ENCODE results near the gene TSPAN5.
A peak's percentile ranks its signal among the peaks of the same experiment; 100 is the strongest.

The TSPAN5 gene

GRCh38 chr4:98517218-98518021, 141.0 kb downstream of the TSPAN5 start:
- DNase-seq (ENCODE audit: low read depth in 2 of 2), result no peak

DNA sequence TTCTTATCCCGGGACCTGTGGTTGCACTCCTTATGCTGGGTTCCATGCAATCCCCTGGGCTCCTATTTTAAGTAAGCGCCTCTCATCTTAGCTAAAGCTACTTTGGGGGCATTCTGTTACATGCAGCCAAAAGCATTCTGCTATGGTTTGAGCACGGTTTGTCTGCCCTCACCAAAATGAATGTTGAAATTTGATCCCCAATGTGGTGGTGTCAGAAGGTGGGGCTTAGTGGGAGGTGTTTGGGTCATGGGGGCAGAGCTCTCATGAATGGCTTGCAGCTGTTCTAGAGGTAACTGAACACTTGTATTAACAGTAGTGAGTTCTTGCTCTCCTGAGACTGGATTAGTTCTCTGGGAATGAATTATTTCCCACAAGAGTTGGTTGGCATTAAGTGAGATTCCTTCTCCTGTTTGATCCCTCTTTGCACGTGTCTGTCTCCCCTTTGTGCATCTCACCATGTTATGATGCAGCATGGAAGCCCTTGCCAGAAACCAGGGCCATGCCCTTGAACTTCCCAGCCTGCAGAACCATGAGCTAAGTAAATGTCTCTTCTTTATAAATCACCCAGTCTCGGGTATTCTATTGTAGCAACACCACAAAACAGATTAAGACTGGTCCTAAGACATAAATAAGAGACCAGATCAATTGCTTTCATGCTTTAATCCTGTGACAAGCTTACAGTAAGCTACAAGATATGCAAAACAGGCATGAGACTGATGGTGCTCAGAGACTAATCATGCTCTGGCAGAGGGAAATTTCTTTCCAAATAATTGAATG, 141.8 kb downstream of the TSPAN5 start:
- no peak for DNase-seq (ENCODE audit: low read depth in 2 of 2)

DNA sequence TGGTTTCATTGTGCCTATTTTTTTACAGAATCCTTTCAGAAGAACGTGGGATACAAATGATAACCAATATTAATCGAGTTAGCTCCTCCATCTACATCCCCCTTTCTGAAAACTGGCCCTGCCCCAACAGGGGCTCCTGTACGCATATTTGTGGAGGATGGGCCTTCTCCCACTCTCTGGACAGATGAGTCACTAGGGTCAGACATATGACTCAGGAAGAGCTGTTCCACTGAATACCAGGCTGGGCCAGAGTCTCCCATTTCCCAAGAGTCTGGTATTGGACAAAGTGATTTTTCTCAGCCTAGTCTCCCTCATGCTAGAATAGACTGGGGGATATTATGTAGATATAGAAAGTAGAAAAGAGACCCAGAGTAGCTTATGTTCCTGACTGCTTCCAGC, 142.4 kb downstream of the TSPAN5 start:
- no peak for DNase-seq (ENCODE audit: low read depth in 2 of 2)

GRCh38 chr4:98515470-98515809, 143.0 kb downstream of the TSPAN5 start:
- no peak for DNase-seq (ENCODE audit: low read depth in 2 of 2)

DNA sequence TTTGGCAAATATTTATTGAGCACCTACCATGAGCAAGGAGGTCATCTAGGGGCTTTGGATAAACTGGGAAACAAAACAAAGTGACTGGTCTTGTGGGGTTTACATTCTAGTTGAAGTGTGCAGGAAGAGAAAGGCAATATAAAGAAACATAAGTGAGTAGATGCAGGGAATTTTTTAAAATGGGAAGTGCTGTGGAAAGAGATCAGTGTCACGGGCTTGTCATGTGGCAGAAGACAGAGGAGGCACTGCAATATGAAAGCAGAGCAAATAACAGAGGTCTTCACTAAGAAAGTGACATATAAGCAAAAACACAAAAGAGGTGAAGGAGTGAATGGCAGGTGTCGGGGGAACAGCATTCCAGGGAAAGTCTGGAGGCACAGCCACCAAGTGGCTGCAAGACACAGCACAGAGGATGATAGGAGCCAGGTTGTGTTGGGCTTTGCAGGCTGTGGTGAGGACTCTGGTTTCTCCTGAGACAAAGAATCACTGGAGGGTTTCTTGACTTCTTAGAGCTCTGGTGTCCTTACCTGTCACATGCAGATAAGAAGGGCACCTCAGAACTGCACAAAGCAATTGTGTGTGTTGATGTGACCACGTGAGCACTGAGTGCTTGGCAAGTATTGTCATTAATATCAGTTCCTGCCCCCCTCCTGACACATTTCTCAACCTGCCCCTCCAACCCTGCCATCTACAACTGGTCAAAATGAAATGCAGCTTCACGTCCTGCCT, 143.5 kb downstream of the TSPAN5 start:
- no peak for DNase-seq (ENCODE audit: low read depth in 2 of 2)

DNA sequence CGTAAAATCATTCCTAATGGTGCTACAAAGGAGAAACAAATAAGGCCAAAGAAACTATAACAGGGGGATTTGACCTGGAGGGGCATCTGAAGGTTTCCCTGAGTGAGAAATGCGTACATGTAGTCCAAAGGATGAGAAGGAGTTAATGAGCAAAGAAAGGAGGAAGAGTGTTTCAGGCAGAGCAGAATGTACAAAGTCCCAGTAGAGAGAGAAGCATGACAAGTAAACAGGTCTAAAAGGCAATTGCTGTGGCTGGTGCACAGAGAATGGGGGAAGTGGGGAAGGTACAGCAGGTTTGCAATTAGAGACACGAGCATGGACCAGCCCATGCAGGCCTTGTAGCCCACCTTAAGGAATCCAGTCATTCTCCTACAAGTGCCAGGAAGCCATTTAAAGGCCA, 145.5 kb downstream of the TSPAN5 start:
- no peak for DNase-seq (ENCODE audit: low read depth in 2 of 2)

DNA sequence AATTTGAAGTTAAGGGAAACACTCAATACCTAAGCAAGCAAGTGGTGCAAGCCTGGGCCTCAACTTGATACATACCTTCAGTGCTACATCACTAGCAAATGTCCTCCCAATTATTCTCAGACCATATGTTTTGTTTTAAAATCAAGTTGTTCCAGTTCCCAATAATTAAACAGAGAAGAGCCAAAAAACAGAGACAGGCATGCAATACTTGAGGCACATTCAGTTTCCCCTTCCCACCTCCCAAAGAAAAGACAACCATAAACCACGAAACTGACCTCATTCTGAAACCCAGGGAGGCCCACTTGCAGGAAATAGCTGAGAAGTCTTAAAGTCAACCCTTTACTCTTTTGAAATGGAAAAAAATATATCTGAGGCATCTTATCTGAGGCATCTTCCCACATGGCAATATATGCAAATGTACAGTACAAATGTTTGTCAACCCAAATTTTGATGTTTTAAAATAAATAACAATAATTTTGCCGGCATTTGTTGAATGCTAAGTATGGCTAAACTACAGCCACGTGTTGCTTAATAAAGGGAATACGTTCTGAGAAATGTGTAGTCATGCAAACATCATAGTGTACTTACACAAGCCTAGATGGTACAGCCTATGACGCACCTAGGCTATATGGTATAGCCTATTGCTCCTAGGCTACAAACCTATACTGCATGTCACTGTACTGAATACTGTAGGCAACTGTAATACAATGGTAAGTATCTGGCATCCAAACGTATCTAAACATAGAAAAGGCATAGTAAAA, 147.5 kb downstream of the TSPAN5 start:
- DNase-seq (ENCODE audit: low read depth in 2 of 2), result peak; percentile 14 to 18

DNA sequence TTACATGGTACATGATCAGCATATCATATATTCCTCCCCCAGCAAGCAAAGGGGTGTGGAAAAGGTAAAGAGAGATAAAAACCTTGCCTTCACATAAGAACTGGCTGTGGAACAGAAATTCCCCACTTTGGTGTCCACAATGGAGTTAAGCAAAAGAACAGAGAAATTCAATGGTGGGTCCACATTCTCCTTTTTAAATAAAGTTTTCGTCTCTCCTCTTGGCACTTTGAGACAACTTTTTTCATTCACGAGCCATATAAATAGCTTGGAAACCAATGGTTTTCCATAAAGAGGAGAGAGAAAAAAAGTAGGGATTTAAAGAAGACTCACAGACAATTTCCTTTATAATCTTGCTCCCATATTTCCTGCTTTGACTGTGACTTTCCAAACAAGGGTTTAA, 148.1 kb downstream of the TSPAN5 start:
- no peak for DNase-seq (ENCODE audit: low read depth in 2 of 2)

- no peak for DNase-seq (ENCODE audit: low read depth in 2 of 2)
Observed at GRCh38 chr4:98509721-98510120, 148.7 kb downstream of the TSPAN5 start.

- DNase-seq (ENCODE audit: low read depth in 2 of 2), result no peak
Observed at GRCh38 chr4:98508829-98509598, 149.4 kb downstream of the TSPAN5 start.

- DNase-seq (ENCODE audit: low read depth in 2 of 2), result no peak
Observed at GRCh38 chr4:98508248-98508647, 150.2 kb downstream of the TSPAN5 start.

GRCh38 chr4:98507299-98507698, 151.1 kb downstream of the TSPAN5 start:
- DNase-seq (ENCODE audit: low read depth in 2 of 2), result no peak

- no peak for DNase-seq (ENCODE audit: low read depth in 2 of 2)
Observed at GRCh38 chr4:98506462-98507132, 151.8 kb downstream of the TSPAN5 start.

GRCh38 chr4:98505992-98506391, 152.4 kb downstream of the TSPAN5 start:
- no peak for DNase-seq (ENCODE audit: low read depth in 2 of 2)

DNA sequence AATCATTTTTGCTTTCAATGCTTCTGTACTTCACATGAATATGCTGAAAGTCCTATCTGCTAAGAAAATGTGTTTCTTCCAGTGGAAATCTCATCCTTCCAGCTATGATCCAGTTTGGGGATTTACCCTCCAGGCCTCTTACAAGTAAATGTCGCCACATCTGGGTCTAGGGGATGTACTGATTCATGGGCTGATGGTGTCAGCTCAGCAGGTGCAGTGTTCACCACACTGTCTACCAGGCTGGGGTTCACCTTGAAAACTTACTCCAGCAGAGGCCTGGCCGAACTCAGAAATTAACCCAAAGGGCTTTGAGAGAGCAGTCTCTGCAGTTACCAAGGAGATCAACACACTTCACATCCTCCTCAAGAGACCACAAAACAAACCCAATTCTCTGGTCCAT, 154.3 kb downstream of the TSPAN5 start:
- DNase-seq (ENCODE audit: low read depth in 2 of 2), result no peak

- no peak for DNase-seq (ENCODE audit: low read depth in 2 of 2)
Observed at GRCh38 chr4:98503676-98504075, 154.7 kb downstream of the TSPAN5 start.

GRCh38 chr4:98502624-98503023, 155.8 kb downstream of the TSPAN5 start:
- DNase-seq (ENCODE audit: low read depth in 2 of 2), result no peak

DNA sequence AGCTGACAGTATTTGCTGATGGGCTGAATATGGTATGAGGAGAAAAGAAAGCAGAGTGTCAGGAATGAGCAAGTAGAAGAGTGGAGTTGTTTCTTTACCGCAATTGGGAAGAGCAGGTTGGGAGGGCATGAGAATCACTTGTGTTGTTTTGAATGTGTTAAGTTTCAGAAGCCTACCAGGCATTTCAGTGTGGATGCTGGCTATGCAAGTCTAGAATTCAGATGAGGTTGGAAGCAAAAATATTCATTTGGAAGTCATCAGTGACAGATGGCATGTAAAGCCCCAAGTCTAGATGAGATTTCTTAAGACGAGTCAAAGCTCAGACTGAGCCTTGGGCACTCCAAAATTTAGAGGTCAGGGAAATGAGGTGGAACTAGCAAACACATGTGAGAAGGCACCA, 156.4 kb downstream of the TSPAN5 start:
- DNase-seq (ENCODE audit: low read depth in 2 of 2), result no peak

DNA sequence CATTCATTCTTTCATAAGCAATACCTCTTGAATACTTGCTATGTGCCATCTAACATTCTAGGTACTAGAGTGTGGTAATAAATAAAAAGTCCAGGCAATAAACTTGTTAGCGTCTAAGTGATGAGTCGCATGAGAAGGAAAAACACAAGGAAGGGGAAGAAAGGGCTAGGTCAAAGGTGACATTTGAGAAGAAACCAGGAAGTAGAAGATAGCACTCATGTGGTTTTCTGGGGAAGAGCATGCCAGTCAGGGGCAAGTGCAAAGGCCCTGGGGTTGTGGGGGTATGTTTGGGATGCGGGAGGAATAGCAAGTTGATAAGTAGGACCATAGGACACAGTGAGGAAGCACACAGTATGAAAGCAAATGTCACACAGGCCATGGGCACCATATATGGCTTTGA, 157.0 kb downstream of the TSPAN5 start:
- no peak for DNase-seq (ENCODE audit: low read depth in 2 of 2)

GRCh38 chr4:98498774-98499173, 159.6 kb downstream of the TSPAN5 start:
- no peak for DNase-seq (ENCODE audit: low read depth in 2 of 2)
